GM12892 (cell line): ENCODE results near the gene P2RY12.

Source experiments
- POLR2A ChIP-seq: IDR thresholded peaks from 2 replicates; pipeline ENCODE4 v1.6.1; 2011; ENCODE audit warnings: low read depth, low read length, control low read depth
- POLR2AphosphoS5 ChIP-seq: IDR thresholded peaks from 2 replicates; pipeline ENCODE4 v1.6.1; 2011; ENCODE audit warnings: low read depth, low read length, control low read depth

- TF ChIP-seq POLR2AphosphoS5, result no peak
- no peak for TF ChIP-seq POLR2A
Measured at GRCh38 chr3:151330899-151331298, 53.7 kb downstream of the P2RY12 start.
